Breast epithelium (tissue), 4 donors: ENCODE results near the gene MRPS25. TPM values are rescaled to one million over a fixed set of nuclear protein-coding genes. Genes with fewer than 3 reads are reported as not detected.

Experiments
- DNase-seq, 2 donors: peaks; one replicate each; pipeline ENCODE4 v3.0.0-alpha.2; 2019; ENCODE audit warnings: low spot score in 2 of 2
- H3K27ac ChIP-seq, 2 donors: fragments of 200-600 bp; sonication (generic) in 1 of 2; one replicate each; pipeline ENCODE4 v1.5.1; 2016 to 2019; ENCODE audit warnings: mild to moderate bottlenecking in 1 of 2
- H3K27me3 ChIP-seq, 2 donors: fragments of 200-600 bp; sonication (generic) in 1 of 2; one replicate each; pipeline versions ENCODE4 v1.5.1 to v1.6.0; 2017 to 2019; ENCODE audit warnings: control low read depth in 1 of 2, mild to moderate bottlenecking in 1 of 2
- H3K36me3 ChIP-seq: fragments of 200-600 bp; one replicate; pipeline ENCODE4 v1.5.1; 2019
- H3K4me1 ChIP-seq, 2 donors: fragments of 200-600 bp; sonication (generic); one replicate each; pipeline ENCODE4 v1.5.1; 2016 to 2019; ENCODE audit warnings: control low read depth in 1 of 2
- H3K4me3 ChIP-seq, 3 donors: fragments of 200-600 bp; sonication (generic); 1 replicate in 2 of 3; 2 replicates in 1 of 3; pipeline ENCODE4 v1.5.1; 2016 to 2019; ENCODE audit warnings: mild to moderate bottlenecking in 3 of 3, moderate library complexity in 2 of 3
- H3K9me3 ChIP-seq, 2 donors: fragments of 200-600 bp; sonication (generic) in 1 of 2; one replicate each; pipeline ENCODE4 v1.5.1; 2016 to 2019; ENCODE audit warnings: control low read depth in 1 of 2
- CTCF ChIP-seq, 3 donors: fragments of 450-650 bp; IDR thresholded peaks; one replicate each; pipeline ENCODE4 v1.5.1; 2016 to 2017; ENCODE audit warnings: antibody characterized with exemption in 3 of 3, mild to moderate bottlenecking in 3 of 3, moderate library complexity in 3 of 3
- POLR2A ChIP-seq: fragments of 450-650 bp; IDR thresholded peaks from one replicate; pipeline ENCODE4 v1.6.1; 2016; ENCODE audit warnings: antibody characterized with exemption, mild to moderate bottlenecking, moderate library complexity
- POLR2AphosphoS5 ChIP-seq, 3 donors: sonication (generic); formaldehyde crosslinking; IDR thresholded peaks; one replicate each; pipeline ENCODE4 v1.6.1; 2017; ENCODE audit warnings: antibody characterized with exemption in 3 of 3
- intact Hi-C: fragments of 100-400 bp; cut with DNase I; formaldehyde crosslinking; loops from one replicate; pipeline ENCODE4 v1.15.1; 2023; ENCODE audit warnings: low total_unique reads
- total RNA-seq, 3 donors: library from RNA; depleted of rRNA; stranded (reverse); fragments of >200 nt; gene quantifications; one replicate each; pipeline ENCODE4 v1.1.0, GENCODE V29; 2016

The MRPS25 gene
- total RNA-seq, 3 donors from 2014 or later, result 19.5 to 40.0 (median 36.4) TPM

DNA sequence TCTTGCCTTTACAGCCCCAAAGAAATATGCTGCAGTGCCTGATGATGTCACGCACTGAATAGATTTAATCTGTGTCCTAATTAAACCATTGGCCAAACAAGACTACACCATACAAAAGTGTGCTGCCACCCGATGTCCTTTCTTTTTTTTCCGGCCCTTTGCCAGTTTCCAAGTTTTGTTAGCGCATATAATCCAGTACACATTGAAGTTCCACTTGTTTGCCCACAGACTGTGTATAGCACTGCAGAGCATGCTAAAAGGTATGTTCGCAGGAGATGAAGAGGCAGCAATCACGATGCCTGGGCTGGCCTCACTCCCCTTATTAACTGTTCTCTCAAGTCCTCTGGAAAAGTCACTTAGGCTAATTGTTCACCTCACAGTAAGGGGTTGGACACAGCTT, 26.8 kb downstream of the MRPS25 start:
- Histone ChIP-seq H3K36me3 (peaks cover 14% of the 10 kb centered on the region), H3K27me3 (no peaks in the 10 kb centered on the region), H3K4me1 (no peaks in the 10 kb centered on the region), H3K4me3 (no peak overlapping the region), H3K9me3 (no peaks in the 10 kb centered on the region), H3K27ac (no peak overlapping the region)
- no peak for TF ChIP-seq POLR2A
- TF ChIP-seq POLR2AphosphoS5 (IDR thresholded peaks at IDR 0.05), result no peak
- TF ChIP-seq CTCF (IDR thresholded peaks at IDR 0.05), result no peak
- no peak for DNase-seq
- intact Hi-C loops, result no loop called here

- TF ChIP-seq POLR2AphosphoS5 (IDR thresholded peaks at IDR 0.05) (no peak), POLR2A (no peak), CTCF (IDR thresholded peaks at IDR 0.05) (no peak)
- no peaks in the 10 kb centered on the region for H3K9me3 ChIP-seq
These were observed 32.0 kb downstream of the MRPS25 start for GRCh38 chr3:15033103-15033502.

DNA sequence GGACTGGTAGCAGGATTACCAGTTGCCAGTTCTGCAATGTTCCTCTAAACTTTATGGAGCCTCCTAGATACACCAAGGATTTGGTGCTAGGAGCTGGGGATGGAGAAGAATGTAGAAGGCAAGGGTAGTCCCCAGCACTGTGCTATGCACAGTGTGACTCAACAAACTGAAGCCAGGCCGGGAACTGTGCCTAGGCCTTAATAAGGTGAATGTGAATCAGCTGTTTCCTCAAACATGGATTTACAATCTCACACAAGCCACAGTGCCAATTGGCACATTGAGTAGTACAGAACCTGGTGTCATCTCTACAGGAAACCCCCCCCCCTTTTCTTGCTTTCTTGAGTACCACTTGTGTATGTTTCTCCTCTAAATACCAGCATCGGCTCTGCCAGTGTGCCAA, 32.5 kb downstream of the MRPS25 start:
- H3K4me3 ChIP-seq, result no peak overlapping the region
- TF ChIP-seq CTCF (IDR thresholded peaks at IDR 0.05) (no peak), POLR2AphosphoS5 (IDR thresholded peaks at IDR 0.05) (no peak), POLR2A (no peak)
- no peak overlapping the region for H3K27ac ChIP-seq
- no peaks in the 10 kb centered on the region for H3K4me1 ChIP-seq
- intact Hi-C loops, result no loop called here
- no peak for DNase-seq
- H3K9me3 ChIP-seq, result no peaks in the 10 kb centered on the region
- peaks cover 10% of the 10 kb centered on the region for H3K36me3 ChIP-seq
- no peaks in the 10 kb centered on the region for H3K27me3 ChIP-seq

More at GRCh38 chr3:15033103-15033502, 32.0 kb downstream of the MRPS25 start:
- Histone ChIP-seq H3K27me3 (no peaks in the 10 kb centered on the region), H3K4me3 (no peak overlapping the region), H3K4me1 (no peaks in the 10 kb centered on the region), H3K36me3 (peaks cover 10% of the 10 kb centered on the region), H3K27ac (no peak overlapping the region)
- no peak for DNase-seq
- intact Hi-C loops, result no loop called here

- H3K4me1 ChIP-seq, result no peaks in the 10 kb centered on the region
- no peak for DNase-seq
- TF ChIP-seq POLR2AphosphoS5 (IDR thresholded peaks at IDR 0.05) (no peak), CTCF (IDR thresholded peaks at IDR 0.05) (no peak), POLR2A (no peak)
- H3K27ac ChIP-seq, result no peak overlapping the region
- peaks cover 8% of the 10 kb centered on the region for H3K36me3 ChIP-seq
- H3K9me3 ChIP-seq, result no peaks in the 10 kb centered on the region
- H3K27me3 ChIP-seq, result no peaks in the 10 kb centered on the region
- intact Hi-C loops, result no loop called here
- no peak overlapping the region for H3K4me3 ChIP-seq
These were observed 35.5 kb downstream of the MRPS25 start for GRCh38 chr3:15029625-15030024.

DNA sequence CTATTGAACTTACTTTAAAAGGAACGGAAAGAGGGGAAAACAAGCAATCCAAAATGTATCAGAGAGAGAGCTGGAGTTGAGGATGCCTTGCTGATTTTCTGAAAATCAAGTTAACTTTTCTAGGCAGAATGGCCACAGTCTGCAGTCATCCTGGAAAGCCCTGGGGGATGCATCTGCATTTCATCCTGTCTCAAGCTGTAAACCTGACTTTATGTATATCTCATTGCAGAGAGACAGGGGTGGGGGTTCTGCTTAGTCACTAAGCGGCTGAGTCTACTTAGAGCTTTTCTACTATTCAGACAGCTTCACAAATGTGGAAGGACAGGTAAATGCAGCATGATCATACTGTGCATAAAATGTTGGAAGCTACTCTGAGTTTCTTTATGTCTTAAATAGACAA, 41.4 kb downstream of the MRPS25 start:
- H3K27ac ChIP-seq, result no peak overlapping the region
- peaks cover 4% of the 10 kb centered on the region for H3K36me3 ChIP-seq
- intact Hi-C loops, result no loop called here
- no peak for TF ChIP-seq POLR2A
- H3K9me3 ChIP-seq, result no peaks in the 10 kb centered on the region
- DNase-seq, result no peak
- H3K27me3 ChIP-seq, result no peaks in the 10 kb centered on the region
- no peaks in the 10 kb centered on the region for H3K4me1 ChIP-seq
- no peak overlapping the region for H3K4me3 ChIP-seq

GRCh38 chr3:15023249-15023648, 41.9 kb downstream of the MRPS25 start:
- intact Hi-C loops, result no loop called here

More at GRCh38 chr3:15023249-15023648, 41.9 kb downstream of the MRPS25 start:
- Histone ChIP-seq H3K36me3 (peaks cover 4% of the 10 kb centered on the region), H3K9me3 (no peaks in the 10 kb centered on the region), H3K4me1 (no peaks in the 10 kb centered on the region), H3K27ac (no peak overlapping the region), H3K27me3 (no peaks in the 10 kb centered on the region), H3K4me3 (no peak overlapping the region)
- no peak for DNase-seq
- TF ChIP-seq POLR2AphosphoS5 (IDR thresholded peaks at IDR 0.05) (no peak), CTCF (IDR thresholded peaks at IDR 0.05) (no peak), POLR2A (no peak)
